PC-3 (cell line): Measurements from ENCODE around the gene MYO9A.

Source experiments
- EZH2 ChIP-seq: fragments of 300-600 bp; sonication (generic); IDR thresholded peaks from one replicate; pipeline ENCODE4 v1.6.1; 2017; ENCODE audit warnings: antibody characterized with exemption, mild to moderate bottlenecking, low read length; ENCODE audit not compliant: unreplicated experiment
- TF ChIP-seq, protein P1 (sequence below): fragments of 300-600 bp; sonication (generic); conservative IDR thresholded peaks from 2 replicates; pipeline ENCODE4 v1.5.1; 2017; ENCODE audit warnings: antibody characterized with exemption, low read depth, mild to moderate bottlenecking, low read length

DNA sequence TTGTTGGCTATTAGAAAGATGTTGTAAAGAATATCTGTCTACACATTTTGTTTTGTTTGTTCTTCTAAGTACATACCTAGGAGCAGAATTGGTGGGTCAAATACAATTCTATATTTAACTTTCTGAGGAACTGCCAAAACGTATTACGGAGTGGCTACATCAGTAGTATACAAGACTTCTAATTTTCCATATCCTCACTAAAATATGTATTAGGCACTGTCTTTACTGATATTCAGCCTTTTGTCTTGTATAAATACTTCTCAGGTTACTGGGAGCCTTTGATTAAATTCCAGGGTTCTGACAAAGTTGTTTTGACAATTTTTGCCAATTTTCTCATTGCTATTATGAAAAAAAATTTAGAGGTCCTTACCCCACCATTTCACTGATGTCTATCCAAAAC lies 160.9 kb downstream of the MYO9A start:
- TF ChIP-seq, protein P1, sequence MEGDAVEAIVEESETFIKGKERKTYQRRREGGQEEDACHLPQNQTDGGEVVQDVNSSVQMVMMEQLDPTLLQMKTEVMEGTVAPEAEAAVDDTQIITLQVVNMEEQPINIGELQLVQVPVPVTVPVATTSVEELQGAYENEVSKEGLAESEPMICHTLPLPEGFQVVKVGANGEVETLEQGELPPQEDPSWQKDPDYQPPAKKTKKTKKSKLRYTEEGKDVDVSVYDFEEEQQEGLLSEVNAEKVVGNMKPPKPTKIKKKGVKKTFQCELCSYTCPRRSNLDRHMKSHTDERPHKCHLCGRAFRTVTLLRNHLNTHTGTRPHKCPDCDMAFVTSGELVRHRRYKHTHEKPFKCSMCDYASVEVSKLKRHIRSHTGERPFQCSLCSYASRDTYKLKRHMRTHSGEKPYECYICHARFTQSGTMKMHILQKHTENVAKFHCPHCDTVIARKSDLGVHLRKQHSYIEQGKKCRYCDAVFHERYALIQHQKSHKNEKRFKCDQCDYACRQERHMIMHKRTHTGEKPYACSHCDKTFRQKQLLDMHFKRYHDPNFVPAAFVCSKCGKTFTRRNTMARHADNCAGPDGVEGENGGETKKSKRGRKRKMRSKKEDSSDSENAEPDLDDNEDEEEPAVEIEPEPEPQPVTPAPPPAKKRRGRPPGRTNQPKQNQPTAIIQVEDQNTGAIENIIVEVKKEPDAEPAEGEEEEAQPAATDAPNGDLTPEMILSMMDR: no peak
- no peak for TF ChIP-seq EZH2
